Cardiac muscle cell (in vitro differentiated cells and primary cell): Measurements from ENCODE around the gene IL36A. TPM values are rescaled to one million over a fixed set of nuclear protein-coding genes. Genes with fewer than 3 reads are reported as not detected.

Source experiments
- DNase-seq, 2 donors: peaks; one replicate each; pipeline versions ENCODE4 v3.0.0 to v3.0.0-alpha.2; 2010 to 2017; ENCODE audit warnings: low read depth in 1 of 2, low spot score in 1 of 2
- H3K27ac ChIP-seq: fragments of 200-600 bp; sonication (generic); 2 replicates; pipeline ENCODE4 v1.5.1; 2016
- H3K27me3 ChIP-seq: fragments of 200-600 bp; sonication (generic); 2 replicates; pipeline ENCODE4 v1.6.0; 2016; ENCODE audit warnings: control low read depth
- H3K36me3 ChIP-seq: fragments of 200-600 bp; sonication (generic); 2 replicates; pipeline ENCODE4 v1.5.1; 2016; ENCODE audit warnings: control low read depth
- H3K4me1 ChIP-seq: fragments of 200-600 bp; sonication (generic); 2 replicates; pipeline ENCODE4 v1.8.1; 2017; ENCODE audit warnings: low read depth, mild to moderate bottlenecking, mixed run types
- H3K4me3 ChIP-seq: fragments of 200-600 bp; sonication (generic); 2 replicates; pipeline ENCODE4 v1.5.1; 2016; ENCODE audit warnings: mild to moderate bottlenecking
- H3K9me3 ChIP-seq: fragments of 200-600 bp; sonication (generic); 2 replicates; pipeline ENCODE4 v1.5.1; 2017; ENCODE audit warnings: low read depth, mild to moderate bottlenecking, control low read depth
- polyA plus RNA-seq: library from polyadenylated mRNA; unstranded; fragments of >200 nt; fragmentation: Nextera tagmentation; extraction: Ambion mirVana; gene quantifications from 2 replicates; pipeline ENCODE4 v1.2.1, GENCODE V29; 2016
- total RNA-seq: library from RNA; depleted of rRNA; stranded (reverse); fragments of >200 nt; gene quantifications from 2 replicates; pipeline ENCODE4 v1.2.3, GENCODE V29; 2016
- TF ChIP-seq, protein P1 (sequence below): IDR thresholded peaks from 2 replicates; pipeline ENCODE4 v1.5.1; 2012; ENCODE audit warnings: low read depth, mild to moderate bottlenecking, low read length

IL36A gene
- total and polyA plus RNA-seq, 2 experiments from 2014 or later = not detected

- H3K4me3 ChIP-seq = no peak overlapping the region
- no peaks in the 10 kb centered on the region for H3K27me3 ChIP-seq
- no peaks in the 10 kb centered on the region for H3K4me1 ChIP-seq
- TF ChIP-seq, protein P1, sequence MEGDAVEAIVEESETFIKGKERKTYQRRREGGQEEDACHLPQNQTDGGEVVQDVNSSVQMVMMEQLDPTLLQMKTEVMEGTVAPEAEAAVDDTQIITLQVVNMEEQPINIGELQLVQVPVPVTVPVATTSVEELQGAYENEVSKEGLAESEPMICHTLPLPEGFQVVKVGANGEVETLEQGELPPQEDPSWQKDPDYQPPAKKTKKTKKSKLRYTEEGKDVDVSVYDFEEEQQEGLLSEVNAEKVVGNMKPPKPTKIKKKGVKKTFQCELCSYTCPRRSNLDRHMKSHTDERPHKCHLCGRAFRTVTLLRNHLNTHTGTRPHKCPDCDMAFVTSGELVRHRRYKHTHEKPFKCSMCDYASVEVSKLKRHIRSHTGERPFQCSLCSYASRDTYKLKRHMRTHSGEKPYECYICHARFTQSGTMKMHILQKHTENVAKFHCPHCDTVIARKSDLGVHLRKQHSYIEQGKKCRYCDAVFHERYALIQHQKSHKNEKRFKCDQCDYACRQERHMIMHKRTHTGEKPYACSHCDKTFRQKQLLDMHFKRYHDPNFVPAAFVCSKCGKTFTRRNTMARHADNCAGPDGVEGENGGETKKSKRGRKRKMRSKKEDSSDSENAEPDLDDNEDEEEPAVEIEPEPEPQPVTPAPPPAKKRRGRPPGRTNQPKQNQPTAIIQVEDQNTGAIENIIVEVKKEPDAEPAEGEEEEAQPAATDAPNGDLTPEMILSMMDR = no peak
- H3K9me3 ChIP-seq = no peaks in the 10 kb centered on the region
- no peak overlapping the region for H3K27ac ChIP-seq
- DNase-seq = no peak
- H3K36me3 ChIP-seq = no peaks in the 10 kb centered on the region
Observed at GRCh38 chr2:112962308-112963175, 42.7 kb upstream of the IL36A start.

GRCh38 chr2:112967023-112967422 is 38.2 kb upstream of the IL36A start:
- no peaks in the 10 kb centered on the region for H3K27me3 ChIP-seq
- no peak overlapping the region for H3K4me3 ChIP-seq
- DNase-seq = no peak
- TF ChIP-seq, protein P1 = no peak
- H3K27ac ChIP-seq = no peak overlapping the region
- H3K4me1 ChIP-seq = no peaks in the 10 kb centered on the region
- no peaks in the 10 kb centered on the region for H3K36me3 ChIP-seq
- no peaks in the 10 kb centered on the region for H3K9me3 ChIP-seq

- no peak for DNase-seq
- Histone ChIP-seq H3K4me1 (no peaks in the 10 kb centered on the region), H3K9me3 (no peaks in the 10 kb centered on the region), H3K36me3 (no peaks in the 10 kb centered on the region), H3K4me3 (no peak overlapping the region), H3K27ac (no peak overlapping the region), H3K27me3 (no peaks in the 10 kb centered on the region)
- TF ChIP-seq, protein P1 = no peak
Observed at GRCh38 chr2:112972423-112973086, 32.7 kb upstream of the IL36A start.

GRCh38 chr2:112973156-112973555 is 32.1 kb upstream of the IL36A start:
- Histone ChIP-seq H3K9me3 (no peaks in the 10 kb centered on the region), H3K27ac (no peak overlapping the region), H3K4me3 (no peak overlapping the region), H3K4me1 (no peaks in the 10 kb centered on the region), H3K36me3 (no peaks in the 10 kb centered on the region), H3K27me3 (no peaks in the 10 kb centered on the region)
- TF ChIP-seq, protein P1 = no peak
- no peak for DNase-seq

DNA sequence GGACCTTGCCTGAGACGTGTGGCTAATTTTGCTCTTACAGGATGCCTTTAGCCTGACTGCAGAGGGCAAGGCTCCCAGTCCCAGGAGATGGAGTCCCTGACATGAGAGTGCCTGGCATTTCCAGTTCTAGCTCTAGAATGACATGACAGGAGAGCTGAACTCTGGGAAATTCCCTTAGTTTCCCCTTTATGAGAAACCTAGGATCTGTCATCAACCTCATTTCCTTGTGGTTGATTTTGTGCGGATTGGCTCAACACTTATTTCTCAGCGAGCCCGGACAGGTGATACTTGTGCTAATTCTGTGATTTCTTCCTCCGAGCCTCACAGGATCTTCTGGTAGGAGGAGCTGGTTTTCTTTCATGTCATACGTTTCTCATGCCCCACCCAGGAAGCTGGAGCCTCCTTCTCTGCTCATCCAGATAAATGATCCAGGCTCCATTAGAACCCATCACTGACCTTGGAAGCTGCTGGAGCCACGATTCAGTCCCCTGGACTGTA is 27.7 kb upstream of the IL36A start, which contains the start of gene IL36G:
TSS of gene IL36G (plus strand) at position 448 of the 498 bp plus-strand sequence. CDS start 633 bp downstream, outside the sequence.
- no peak for DNase-seq
- H3K9me3 ChIP-seq = no peaks in the 10 kb centered on the region
- no peak within 1 kb of the TSS for H3K4me3 ChIP-seq
- H3K4me1 ChIP-seq = no peaks in the 10 kb centered on the region
- no peaks in the 10 kb centered on the region for H3K27me3 ChIP-seq
- H3K27ac ChIP-seq = no peak within 1 kb of the TSS
- no peaks in the 10 kb centered on the region for H3K36me3 ChIP-seq
- TF ChIP-seq, protein P1 = no peak
